ENCODE data around the gene DHRS4L2.
A peak's percentile ranks its signal among the peaks of the same experiment; 100 is the strongest.
"Not testable (repeated sequence)": the region's sequence is repeated elsewhere in the genome, so short reads cannot be mapped to it uniquely, and the experiment has no call there.

The DHRS4L2 gene

DNA sequence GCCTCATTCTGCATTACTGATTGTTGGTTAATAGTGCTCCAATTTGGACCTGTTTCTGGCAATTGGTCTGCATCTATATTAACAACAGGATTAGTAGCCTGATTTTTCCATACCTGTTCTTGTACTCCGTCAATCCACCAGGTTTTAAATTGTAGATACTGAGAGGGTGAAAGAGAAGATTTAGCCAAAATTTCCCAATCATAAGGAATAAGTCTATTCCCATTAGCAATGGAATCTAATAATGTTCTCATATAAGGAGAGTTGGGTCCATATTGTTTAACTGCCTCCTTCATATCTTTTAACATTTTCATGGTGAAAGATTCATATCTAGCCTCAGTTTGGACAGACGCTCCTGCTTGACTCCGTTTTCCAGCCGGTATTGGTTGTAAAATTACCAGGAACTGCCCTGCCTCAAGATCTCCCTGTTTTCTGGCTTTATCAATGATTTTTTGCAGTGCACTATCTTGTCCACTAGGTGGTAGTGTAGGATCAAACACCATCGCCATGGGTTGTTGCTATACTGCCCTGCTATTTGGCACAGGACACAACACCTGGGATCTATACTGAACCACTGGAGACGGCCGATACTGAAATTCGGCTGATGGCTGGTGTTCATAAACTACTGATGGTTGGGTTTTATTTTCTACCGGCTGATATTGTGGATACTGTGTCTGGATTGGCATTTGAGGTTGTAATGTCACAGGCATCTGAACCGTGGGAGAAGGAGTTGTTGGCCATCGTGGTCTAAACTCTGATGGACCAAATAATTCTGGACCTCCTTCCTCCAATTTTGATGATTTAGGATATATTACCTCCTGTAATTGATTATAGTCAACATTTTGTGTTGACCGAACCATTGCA, 25.2 kb downstream of the DHRS4L2 start:
- H3K9me3 ChIP-seq (ENCODE audit: severe bottlenecking), result peaks cover 2% of the 10 kb centered on the region
- H3K27ac ChIP-seq, result no peak overlapping the region
- H3K36me3 ChIP-seq, result no peaks in the 10 kb centered on the region; the same call in 1 of the 2 replicates
- TF ChIP-seq CTCF (IDR thresholded peaks at IDR 0.05; ENCODE audit: low read depth, low read length), result peak; percentile 73
- H3K4me3 ChIP-seq (ENCODE audit: low read depth, low read length), result no peak overlapping the region
- DNase-seq, result peak; percentile 47
- H3K27me3 ChIP-seq (ENCODE audit: insufficient read depth, low read depth, severe bottlenecking), result no peaks in the 10 kb centered on the region

DNA sequence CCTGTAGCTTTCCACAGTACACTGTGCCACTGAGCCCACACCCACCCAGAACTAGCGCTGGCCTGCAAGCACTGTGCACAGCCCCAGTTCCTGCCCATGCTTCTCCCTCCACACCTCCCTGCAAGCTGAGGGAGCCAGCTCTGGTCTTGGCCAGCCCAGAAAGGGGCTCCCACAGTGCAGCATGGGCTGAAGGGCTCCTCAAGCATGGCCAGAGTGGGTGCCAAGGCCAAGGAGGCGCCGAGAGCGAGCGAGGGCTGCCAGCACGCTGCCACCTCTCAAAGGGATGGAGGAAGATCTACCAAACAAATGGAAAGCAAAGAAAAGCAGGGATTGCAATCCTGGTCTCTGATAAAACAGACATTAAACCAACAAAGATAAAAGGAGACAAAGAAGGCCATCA, 27.0 kb downstream of the DHRS4L2 start:
- not testable (repeated sequence) for H3K4me3 ChIP-seq (ENCODE audit: low read depth, low read length); H3K36me3 ChIP-seq; H3K27ac ChIP-seq; DNase-seq; H3K9me3 ChIP-seq (ENCODE audit: severe bottlenecking); H3K27me3 ChIP-seq (ENCODE audit: insufficient read depth, low read depth, severe bottlenecking)

GRCh38 chr14:24018978-24019377, 30.2 kb downstream of the DHRS4L2 start:
- not testable (repeated sequence) for DNase-seq; H3K36me3 ChIP-seq; H3K4me3 ChIP-seq (ENCODE audit: low read depth, low read length); H3K27me3 ChIP-seq (ENCODE audit: insufficient read depth, low read depth, severe bottlenecking); H3K9me3 ChIP-seq (ENCODE audit: severe bottlenecking); H3K27ac ChIP-seq

GRCh38 chr14:24019944-24020343, 31.2 kb downstream of the DHRS4L2 start:
- not testable (repeated sequence) for H3K4me3 ChIP-seq (ENCODE audit: low read depth, low read length)

DNA sequence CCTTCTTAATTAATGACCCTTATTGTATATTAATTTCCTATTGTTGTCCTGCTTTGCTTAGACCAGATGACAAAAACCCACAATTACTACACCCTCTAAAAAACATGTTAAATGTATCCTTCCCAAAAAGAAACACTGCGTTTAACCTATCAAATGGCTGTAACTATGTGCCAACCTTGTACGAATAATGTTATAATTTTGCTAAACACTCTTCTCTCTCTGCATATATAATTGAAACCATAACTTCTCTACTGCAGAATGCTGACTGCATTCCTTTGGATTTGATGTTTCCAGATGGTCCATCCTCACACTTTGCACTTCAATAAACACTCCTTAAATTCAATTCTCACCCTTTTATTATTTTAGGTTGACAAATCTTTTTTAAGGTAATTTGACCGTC, 31.8 kb downstream of the DHRS4L2 start:
- not testable (repeated sequence) for DNase-seq

More at GRCh38 chr14:24019944-24020343, 31.2 kb downstream of the DHRS4L2 start:
- not testable (repeated sequence) for H3K9me3 ChIP-seq (ENCODE audit: severe bottlenecking); DNase-seq; H3K27me3 ChIP-seq (ENCODE audit: insufficient read depth, low read depth, severe bottlenecking); H3K27ac ChIP-seq; H3K36me3 ChIP-seq

DNA sequence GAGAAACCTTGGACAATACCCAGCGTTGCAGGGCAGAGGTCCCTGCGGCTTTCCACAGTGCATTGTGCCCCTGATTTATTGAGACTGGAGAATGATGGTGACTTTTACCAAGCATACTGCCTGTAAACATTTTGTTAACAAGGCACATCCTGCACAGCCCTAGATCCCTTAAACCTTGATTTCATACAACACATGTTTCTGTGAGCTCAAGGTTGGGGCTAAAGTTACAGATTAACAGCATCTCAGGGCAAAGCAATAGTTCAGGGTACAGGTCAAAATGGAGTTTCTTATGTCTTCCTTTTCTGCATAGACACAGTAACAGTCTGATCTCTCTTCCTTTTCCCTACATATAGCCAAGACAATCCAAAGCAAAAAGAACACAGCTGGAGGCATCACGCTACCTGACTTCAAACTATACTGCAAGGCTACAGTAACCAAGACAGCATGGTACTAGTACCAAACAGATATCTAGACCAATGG, 36.2 kb downstream of the DHRS4L2 start:
- DNase-seq; H3K4me3 ChIP-seq (ENCODE audit: low read depth, low read length); H3K27me3 ChIP-seq (ENCODE audit: insufficient read depth, low read depth, severe bottlenecking); H3K9me3 ChIP-seq (ENCODE audit: severe bottlenecking); H3K36me3 ChIP-seq; H3K27ac ChIP-seq: not testable (repeated sequence)

More for the DNA sequence above, 31.8 kb downstream of the DHRS4L2 start:
- not testable (repeated sequence) for H3K27ac ChIP-seq; H3K9me3 ChIP-seq (ENCODE audit: severe bottlenecking); H3K4me3 ChIP-seq (ENCODE audit: low read depth, low read length); H3K36me3 ChIP-seq; H3K27me3 ChIP-seq (ENCODE audit: insufficient read depth, low read depth, severe bottlenecking)

DNA sequence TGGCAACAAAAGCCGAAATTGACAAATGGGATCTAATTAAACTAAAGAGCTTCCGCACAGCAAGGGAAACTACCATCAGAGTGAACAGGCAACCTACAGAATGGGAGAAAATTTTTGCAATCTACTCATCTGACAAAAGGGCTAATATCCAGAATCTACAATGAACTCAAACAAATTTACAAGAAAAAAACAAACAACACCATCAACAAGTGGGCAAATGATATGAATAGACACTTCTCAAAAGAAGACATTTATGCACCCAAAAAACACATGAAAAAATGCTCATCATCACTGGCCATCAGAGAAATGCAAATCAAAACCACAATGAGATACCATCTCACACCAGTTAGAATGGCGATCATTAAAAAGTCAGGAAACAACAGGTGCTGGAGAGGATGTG, 41.0 kb downstream of the DHRS4L2 start:
- H3K27ac ChIP-seq; H3K27me3 ChIP-seq (ENCODE audit: insufficient read depth, low read depth, severe bottlenecking); H3K36me3 ChIP-seq; DNase-seq; H3K4me3 ChIP-seq (ENCODE audit: low read depth, low read length); H3K9me3 ChIP-seq (ENCODE audit: severe bottlenecking): not testable (repeated sequence)

- H3K9me3 ChIP-seq (ENCODE audit: severe bottlenecking); H3K27me3 ChIP-seq (ENCODE audit: insufficient read depth, low read depth, severe bottlenecking); H3K36me3 ChIP-seq; DNase-seq; H3K27ac ChIP-seq; H3K4me3 ChIP-seq (ENCODE audit: low read depth, low read length): not testable (repeated sequence)
Measured at GRCh38 chr14:24031331-24031730, 42.6 kb downstream of the DHRS4L2 start.

DNA sequence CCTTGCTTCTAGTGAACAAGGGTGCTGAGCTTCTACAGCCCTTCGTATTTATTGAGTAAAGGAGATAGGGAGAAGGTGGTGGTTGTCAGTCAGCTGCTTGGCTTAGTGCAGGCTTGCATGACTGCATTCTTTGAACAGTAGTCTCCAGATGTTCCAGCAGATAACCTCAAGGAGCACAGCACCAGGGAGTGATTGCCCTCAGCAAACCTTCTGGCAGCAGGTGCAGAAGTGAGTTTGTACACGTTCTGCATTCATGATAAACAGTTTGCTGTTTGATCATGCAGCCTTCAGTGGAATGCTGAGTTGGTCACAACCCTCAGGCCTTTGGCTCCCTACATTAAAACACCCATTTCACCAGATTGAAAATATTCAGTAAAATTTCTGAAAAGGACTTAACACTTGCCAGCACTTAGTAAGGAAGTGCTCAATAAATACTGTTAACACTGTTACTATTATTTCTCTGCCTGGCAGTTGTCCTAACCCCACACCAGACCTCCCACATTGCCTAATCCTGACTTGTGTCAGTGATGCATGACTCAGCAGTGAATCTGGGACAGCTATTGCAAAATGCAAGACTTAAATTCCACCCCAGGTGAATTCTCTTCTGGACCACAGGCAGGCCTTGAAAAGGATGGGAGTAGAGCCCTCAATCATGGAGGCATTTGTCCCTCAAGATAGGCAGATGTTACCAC, 44.1 kb downstream of the DHRS4L2 start:
- Histone ChIP-seq H3K4me3 (ENCODE audit: low read depth, low read length) (no peak overlapping the region), H3K27ac (no peak overlapping the region), H3K36me3 (no peaks in the 10 kb centered on the region), H3K9me3 (ENCODE audit: severe bottlenecking) (peaks cover 9% of the 10 kb centered on the region), H3K27me3 (ENCODE audit: insufficient read depth, low read depth, severe bottlenecking) (no peaks in the 10 kb centered on the region)
- DNase-seq, result no peak
- no peak for TF ChIP-seq CTCF (IDR thresholded peaks at IDR 0.05; ENCODE audit: low read depth, low read length)
